HG02610 (cell line): ENCODE results near the gene ECM1.
A peak's percentile ranks its signal among the peaks of the same experiment; 100 is the strongest.

Experiments used
- ATAC-seq: cut with Tn5 transposase; IDR thresholded peaks from one replicate; pipeline ENCODE4 v1.9.1; 2021; ENCODE audit warnings: mild to moderate bottlenecking, moderate library complexity; ENCODE audit not compliant: unreplicated experiment

ECM1 gene

GRCh38 chr1:150543500-150544143 lies 35.7 kb downstream of the ECM1 start:
- ATAC-seq: no peak

- ATAC-seq: no peak
Observed at GRCh38 chr1:150544204-150544603, 36.3 kb downstream of the ECM1 start.

- no peak for ATAC-seq
Observed at GRCh38 chr1:150545486-150546032, 37.6 kb downstream of the ECM1 start.

- no peak for ATAC-seq
Observed at GRCh38 chr1:150546294-150546937, 38.5 kb downstream of the ECM1 start.

- ATAC-seq: no peak
Observed at GRCh38 chr1:150548324-150548631, 40.4 kb downstream of the ECM1 start.

GRCh38 chr1:150548632-150549495 lies 41.0 kb downstream of the ECM1 start, which contains the start of gene ADAMTSL4:
ADAMTSL4 (plus strand) TSS chr1:150549408; CDS start chr1:150552289, 2,881 bp downstream.
- peak; percentile 46 for ATAC-seq

GRCh38 chr1:150549496-150550221 lies 41.8 kb downstream of the ECM1 start:
- no peak for ATAC-seq

- no peak for ATAC-seq
Observed at GRCh38 chr1:150550222-150551050, 42.5 kb downstream of the ECM1 start.

GRCh38 chr1:150551051-150551783 lies 43.3 kb downstream of the ECM1 start:
- no peak for ATAC-seq

GRCh38 chr1:150551784-150552127 lies 43.8 kb downstream of the ECM1 start:
- no peak for ATAC-seq

- ATAC-seq: no peak
Observed at GRCh38 chr1:150552128-150552910, 44.4 kb downstream of the ECM1 start.

GRCh38 chr1:150552911-150553289 lies 45.0 kb downstream of the ECM1 start:
- no peak for ATAC-seq

GRCh38 chr1:150553392-150554085 lies 45.6 kb downstream of the ECM1 start:
- ATAC-seq: no peak

GRCh38 chr1:150554086-150554452 lies 46.2 kb downstream of the ECM1 start:
- ATAC-seq: no peak

- ATAC-seq: no peak
Observed at GRCh38 chr1:150555198-150555970, 47.5 kb downstream of the ECM1 start.

GRCh38 chr1:150555971-150556865 lies 48.3 kb downstream of the ECM1 start:
- no peak for ATAC-seq
